ENCODE measurements around the gene CDKL1.

- TF ChIP-seq LEF1 (IDR thresholded peaks at IDR 0.05; ENCODE audit: borderline replicate concordance) (no peak), SP1 (IDR thresholded peaks at IDR 0.05) (no peak), BHLHE40 (IDR thresholded peaks at IDR 0.05; ENCODE audit: borderline replicate concordance) (no peak), FOXA1 (IDR thresholded peaks at IDR 0.05) (no peak), PKNOX1 (IDR thresholded peaks at IDR 0.05) (no peak), ELF4 (IDR thresholded peaks at IDR 0.05) (no peak), FOXM1 (IDR thresholded peaks at IDR 0.05; ENCODE audit: borderline replicate concordance) (no peak), NFRKB (IDR thresholded peaks at IDR 0.05) (no peak), ARNT (IDR thresholded peaks at IDR 0.05) (no peak)
Observed at GRCh38 chr14:50331596-50331995, 65.1 kb downstream of the CDKL1 start.
